ENCODE data around the gene COL4A1. TPM values are rescaled to one million over a fixed set of nuclear protein-coding genes. Genes with fewer than 3 reads are reported as not detected.

Gene COL4A1

GRCh38 chr13:110102053-110102452 lies 204.9 kb downstream of the COL4A1 start:
- Histone ChIP-seq H2AK5ac (ENCODE audit: low read depth, low read length) (no peak overlapping the region), H3K23ac (ENCODE audit: low read depth, low read length, poor library complexity) (no peak overlapping the region), H4K91ac (ENCODE audit: low read depth, low read length, poor library complexity) (no peak overlapping the region), H3K14ac (ENCODE audit: low read length) (no peak overlapping the region), H3K4me1 (ENCODE audit: control insufficient read depth in 2 of 2, insufficient read depth in 1 of 2, low read depth in 1 of 2, low read length in 2 of 2) (no peaks in the 10 kb centered on the region), H3K9me3 (replicated peaks in 1 of 2; ENCODE audit: control insufficient read depth in 2 of 2, insufficient read depth in 1 of 2, low read depth in 1 of 2, low read length in 2 of 2) (peaks cover 3 to 7% of the 10 kb centered on the region in 2 donors), H3K4me2 (ENCODE audit: insufficient read depth, low read length, poor library complexity, severe bottlenecking) (no peak overlapping the region), H3K4ac (ENCODE audit: low read length) (no peak overlapping the region), H4K8ac (ENCODE audit: low read depth, low read length) (no peak overlapping the region), H3K4me3 (ENCODE audit: low read length in 2 of 2) (peak overlapping the region in 1 of 2 donors; percentile 15), H2AFZ (ENCODE audit: low read length) (no peak overlapping the region), H3K27ac (replicated peaks; ENCODE audit: low read length) (no peak overlapping the region), H2BK120ac (ENCODE audit: low read depth, low read length) (no peak overlapping the region), H3K18ac (ENCODE audit: low read length) (no peak overlapping the region), H3K79me1 (ENCODE audit: low read depth, low read length) (no peaks in the 10 kb centered on the region), H3K27me3 (ENCODE audit: control insufficient read depth in 3 of 3, insufficient read depth in 3 of 3, low read depth in 1 of 3, low read length in 3 of 3) (peaks cover 0 to 4% (median 0%) of the 10 kb centered on the region in 3 experiments), H2BK12ac (ENCODE audit: low read length) (no peak overlapping the region), H3K36me3 (replicated peaks in 1 of 2; ENCODE audit: control insufficient read depth in 2 of 2, insufficient read depth in 2 of 2, low read length in 2 of 2) (no peaks in the 10 kb centered on the region), H3K9ac (ENCODE audit: low read depth, low read length, poor library complexity) (no peak overlapping the region), H2BK15ac (ENCODE audit: low read length) (no peak overlapping the region), H2BK5ac (ENCODE audit: low read length) (no peak overlapping the region)
- WGBS, 2 donors (ENCODE audit: extremely low coverage in 2 of 2, insufficient read length in 2 of 2, insufficient replicate concordance in 1 of 2): no CpG with 5 or more reads among the region's 4 CpGs
- no peak for DNase-seq (ENCODE audit: low spot score)

- H2AK5ac ChIP-seq (ENCODE audit: low read depth, low read length): no peak overlapping the region
- H3K36me3 ChIP-seq (replicated peaks in 1 of 2; ENCODE audit: control insufficient read depth in 2 of 2, insufficient read depth in 2 of 2, low read length in 2 of 2): no peaks in the 10 kb centered on the region
- no peak overlapping the region for H3K4me2 ChIP-seq (ENCODE audit: insufficient read depth, low read length, poor library complexity, severe bottlenecking)
- H3K9ac ChIP-seq (ENCODE audit: low read depth, low read length, poor library complexity): no peak overlapping the region
- H3K9me3 ChIP-seq (replicated peaks in 1 of 2; ENCODE audit: control insufficient read depth in 2 of 2, insufficient read depth in 1 of 2, low read depth in 1 of 2, low read length in 2 of 2): peaks cover 3 to 7% of the 10 kb centered on the region in 2 donors
- WGBS, 2 donors (ENCODE audit: extremely low coverage in 2 of 2, insufficient read length in 2 of 2, insufficient replicate concordance in 1 of 2): no CpG with 5 or more reads among the region's 1 CpG
- no peak overlapping the region for H3K4me3 ChIP-seq (ENCODE audit: low read length in 2 of 2)
- H3K79me1 ChIP-seq (ENCODE audit: low read depth, low read length): no peaks in the 10 kb centered on the region
- no peak overlapping the region for H2BK15ac ChIP-seq (ENCODE audit: low read length)
- H4K8ac ChIP-seq (ENCODE audit: low read depth, low read length): no peak overlapping the region
- H3K14ac ChIP-seq (ENCODE audit: low read length): no peak overlapping the region
- H3K27ac ChIP-seq (replicated peaks; ENCODE audit: low read length): no peak overlapping the region
- H3K4me1 ChIP-seq (ENCODE audit: control insufficient read depth in 2 of 2, insufficient read depth in 1 of 2, low read depth in 1 of 2, low read length in 2 of 2): peaks cover under 1% of the 10 kb centered on the region in 2 donors
- no peak overlapping the region for H2BK120ac ChIP-seq (ENCODE audit: low read depth, low read length)
- no peak overlapping the region for H3K23ac ChIP-seq (ENCODE audit: low read depth, low read length, poor library complexity)
- H2BK5ac ChIP-seq (ENCODE audit: low read length): no peak overlapping the region
- H3K18ac ChIP-seq (ENCODE audit: low read length): no peak overlapping the region
- no peak for DNase-seq (ENCODE audit: low spot score)
- H2BK12ac ChIP-seq (ENCODE audit: low read length): no peak overlapping the region
- no peak overlapping the region for H4K91ac ChIP-seq (ENCODE audit: low read depth, low read length, poor library complexity)
- no peak overlapping the region for H3K4ac ChIP-seq (ENCODE audit: low read length)
- no peak overlapping the region for H2AFZ ChIP-seq (ENCODE audit: low read length)
- H3K27me3 ChIP-seq (ENCODE audit: control insufficient read depth in 3 of 3, insufficient read depth in 3 of 3, low read depth in 1 of 3, low read length in 3 of 3): peaks cover 0 to 4% (median 0%) of the 10 kb centered on the region in 3 experiments
These were observed 207.0 kb downstream of the COL4A1 start for GRCh38 chr13:110099922-110100321.

Small RNAs within 50 kb of the gene (small RNA-seq; reads per million reads assigned to genes)
- not detected for gene MIR8073 (ENCODE audit: insufficient read depth)

Data from neuronal stem cell (in vitro differentiated cells).